HG02642 (cell line): ENCODE data around the gene SFSWAP.
A peak's percentile ranks its signal among the peaks of the same experiment; 100 is the strongest.
"Not testable (repeated sequence)": the region's sequence is repeated elsewhere in the genome, so short reads cannot be mapped to it uniquely, and the experiment has no call there.

ENCODE experiments used
- ATAC-seq: cut with Tn5 transposase; IDR thresholded peaks from one replicate; pipeline ENCODE4 v1.9.1; 2021; ENCODE audit warnings: mild to moderate bottlenecking; ENCODE audit not compliant: unreplicated experiment, poor library complexity

Gene SFSWAP

DNA sequence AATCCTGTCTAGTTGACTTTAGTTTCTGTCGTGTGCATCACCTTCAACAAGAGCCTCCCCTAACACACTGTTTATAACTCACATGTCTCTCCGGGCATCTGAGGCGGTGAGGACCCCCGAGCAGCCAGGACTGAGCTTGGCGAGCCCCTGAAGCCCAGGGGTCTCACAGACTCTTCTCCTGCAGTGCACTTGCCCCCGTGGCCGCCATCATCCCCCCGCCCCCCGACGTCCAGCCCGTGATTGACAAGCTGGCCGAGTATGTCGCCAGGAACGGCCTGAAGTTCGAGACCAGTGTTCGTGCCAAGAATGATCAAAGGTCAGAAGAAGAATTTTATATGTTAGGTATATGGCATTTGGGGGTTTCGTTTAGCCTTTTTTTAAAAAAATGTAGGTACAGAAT is 43.3 kb downstream of the SFSWAP start:
- ATAC-seq: no peak

DNA sequence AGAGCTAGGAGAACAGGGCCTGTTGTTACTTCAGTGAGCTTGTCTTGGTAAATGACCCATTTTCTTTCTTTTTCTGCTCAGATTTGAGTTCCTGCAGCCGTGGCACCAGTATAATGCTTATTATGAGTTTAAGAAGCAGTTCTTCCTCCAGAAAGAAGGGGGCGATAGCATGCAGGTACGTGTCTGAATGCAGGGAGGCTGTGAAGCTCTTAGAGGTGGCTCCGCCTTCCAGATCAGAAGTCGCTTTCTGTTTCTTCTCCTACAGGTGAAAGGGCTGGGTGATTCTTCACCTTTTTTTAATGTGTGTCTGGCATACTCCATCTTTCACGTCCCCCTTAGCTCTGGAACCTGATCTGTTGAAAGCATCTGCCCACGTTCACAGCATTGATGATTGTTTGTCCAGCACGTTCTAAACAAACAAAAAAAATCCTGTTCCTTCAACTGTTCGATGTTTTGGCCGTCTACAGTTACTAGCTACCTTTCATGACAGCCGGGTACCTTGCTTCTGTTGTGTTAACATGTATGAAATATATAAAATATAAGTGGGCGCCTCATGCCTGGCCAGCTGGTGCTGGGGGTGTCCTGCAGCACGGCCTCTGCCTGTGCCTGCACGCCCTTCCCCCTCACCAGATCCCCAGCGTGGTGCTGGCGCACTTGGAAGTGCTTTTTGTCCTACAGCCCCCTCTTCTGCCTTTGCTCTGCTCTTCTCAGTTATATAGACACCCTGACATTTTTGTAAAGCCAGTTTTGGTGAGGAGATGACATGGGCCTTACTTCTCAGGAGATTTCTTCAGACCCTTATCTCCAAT is 44.6 kb downstream of the SFSWAP start:
- no peak for ATAC-seq

DNA sequence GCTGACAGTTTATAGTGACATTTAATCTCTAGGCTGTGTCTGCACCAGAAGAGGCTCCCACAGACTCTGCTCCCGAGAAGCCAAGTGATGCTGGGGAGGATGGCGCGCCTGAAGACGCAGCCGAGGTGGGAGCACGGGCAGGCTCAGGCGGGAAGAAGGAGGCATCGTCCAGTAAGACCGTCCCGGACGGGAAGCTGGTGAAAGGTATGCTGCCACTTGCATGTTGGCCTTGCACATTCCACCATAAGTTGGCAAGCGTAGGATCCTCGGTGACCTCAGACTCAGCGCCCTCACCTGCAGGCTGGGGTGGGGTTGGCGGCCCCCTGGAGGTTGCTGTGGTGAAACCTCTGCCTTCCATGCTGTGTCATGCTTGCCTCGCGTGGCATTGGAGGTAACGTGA is 45.6 kb downstream of the SFSWAP start:
- ATAC-seq: no peak

DNA sequence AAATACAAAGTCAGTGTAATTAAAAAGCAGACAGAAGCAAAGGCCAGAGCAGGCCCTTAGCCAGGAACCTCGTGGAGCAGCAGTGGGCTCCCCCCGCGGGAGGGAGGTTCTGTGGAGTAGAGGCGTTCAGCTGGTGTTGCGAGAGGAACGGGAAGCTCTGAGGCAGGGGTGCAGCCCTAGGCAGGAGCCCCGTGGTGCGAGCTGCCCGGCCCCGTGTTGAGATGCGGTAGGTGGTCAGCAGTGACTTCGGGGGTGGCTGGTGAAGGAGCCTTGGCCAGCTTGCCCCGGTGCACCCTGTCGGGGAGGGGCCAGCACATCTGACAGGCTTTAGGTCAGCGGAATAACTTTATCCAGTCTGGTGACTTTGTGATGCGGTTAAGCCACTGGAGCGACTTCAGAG is 46.2 kb downstream of the SFSWAP start:
- ATAC-seq: no peak

DNA sequence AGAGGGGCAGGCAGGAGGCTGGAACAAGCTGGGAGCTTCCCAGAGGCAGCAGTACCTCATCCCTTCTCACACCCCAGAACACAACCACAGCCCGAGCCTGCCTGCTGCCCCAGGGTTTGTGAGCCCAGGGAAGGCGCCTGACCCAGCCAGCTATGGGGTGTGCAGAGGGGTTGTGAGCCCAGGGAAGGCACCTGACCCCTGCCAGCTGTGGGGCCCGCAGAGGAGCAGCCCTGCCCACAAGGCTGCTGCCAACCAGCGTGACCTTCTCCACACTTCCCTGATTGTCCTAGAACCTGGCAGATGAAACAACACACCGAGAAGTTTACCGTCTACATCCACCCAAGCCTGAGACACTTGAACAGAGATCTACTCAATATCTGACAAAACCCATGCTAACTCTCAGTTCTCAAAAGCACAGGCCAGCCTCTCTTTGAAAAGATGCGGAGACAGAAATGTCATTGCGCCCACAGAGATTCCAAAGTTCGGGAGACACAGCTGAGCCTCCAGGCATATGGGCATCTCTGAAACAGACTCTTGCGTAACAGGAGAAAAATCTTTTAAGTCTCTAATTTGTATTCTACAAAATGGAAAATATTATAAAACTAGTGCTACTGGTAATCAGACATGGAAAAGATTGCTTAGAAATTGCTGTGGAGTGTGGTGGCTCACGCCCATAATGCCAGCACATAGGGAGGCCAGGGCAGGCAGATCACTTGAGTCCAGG is 47.3 kb downstream of the SFSWAP start:
- ATAC-seq: no peak

DNA sequence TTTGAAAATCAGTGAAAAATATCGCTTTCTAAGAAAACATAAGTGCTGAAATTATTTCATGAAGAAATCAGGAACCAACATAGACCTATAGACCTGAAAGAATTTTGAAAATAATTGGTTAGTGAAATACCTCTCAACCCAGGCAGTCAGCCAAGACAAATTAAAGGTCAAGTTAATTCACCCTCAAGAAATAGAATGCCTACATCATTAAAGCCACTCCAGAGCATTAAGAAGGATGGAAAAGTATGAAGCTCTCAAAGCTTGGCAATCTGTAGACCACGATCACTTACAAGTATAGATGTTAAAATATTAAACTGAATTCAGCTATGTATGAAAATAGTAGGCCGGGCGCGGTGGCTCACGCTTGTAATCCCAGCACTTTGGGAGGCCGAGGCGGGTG is 48.3 kb downstream of the SFSWAP start:
- ATAC-seq: no peak

DNA sequence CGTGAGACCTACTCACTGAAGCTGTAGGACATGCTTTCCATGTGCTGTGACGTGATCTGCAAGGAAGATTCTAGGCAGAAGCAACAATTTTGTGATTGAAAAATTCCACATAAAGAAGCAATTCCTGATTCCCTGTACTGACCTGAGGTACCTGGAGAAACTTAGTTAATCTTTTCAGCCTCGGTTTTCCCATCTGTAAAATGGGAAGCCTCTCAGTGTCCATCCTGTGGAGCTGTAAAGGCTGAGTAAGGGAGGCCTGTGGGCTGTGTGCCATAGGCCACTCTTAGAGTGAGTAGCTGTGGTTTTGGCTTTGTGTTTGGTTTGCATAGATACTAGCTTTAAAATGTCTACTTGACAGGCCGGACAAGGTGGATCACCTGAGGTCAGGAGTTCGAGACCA is 50.7 kb downstream of the SFSWAP start:
- no peak for ATAC-seq

DNA sequence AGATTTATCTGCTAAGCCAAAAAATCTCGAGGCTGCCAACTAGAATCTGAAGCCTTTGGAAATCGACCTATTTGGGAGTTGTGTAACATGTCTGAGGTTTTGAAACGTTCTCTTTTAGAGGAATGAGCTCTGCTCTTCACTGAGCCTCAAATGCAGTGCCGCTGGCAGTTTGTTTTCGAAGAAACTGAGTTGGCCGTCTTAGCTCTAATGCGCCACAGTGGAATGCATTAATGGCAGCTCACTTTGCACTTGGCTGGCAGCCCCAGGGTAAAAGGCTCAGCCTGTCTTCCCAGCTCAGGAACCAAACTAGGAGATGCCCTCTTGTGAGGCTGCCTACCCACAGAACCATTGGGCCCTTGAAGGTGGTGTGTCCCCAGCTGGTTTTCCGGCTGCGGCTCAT is 53.8 kb downstream of the SFSWAP start:
- ATAC-seq: no peak

DNA sequence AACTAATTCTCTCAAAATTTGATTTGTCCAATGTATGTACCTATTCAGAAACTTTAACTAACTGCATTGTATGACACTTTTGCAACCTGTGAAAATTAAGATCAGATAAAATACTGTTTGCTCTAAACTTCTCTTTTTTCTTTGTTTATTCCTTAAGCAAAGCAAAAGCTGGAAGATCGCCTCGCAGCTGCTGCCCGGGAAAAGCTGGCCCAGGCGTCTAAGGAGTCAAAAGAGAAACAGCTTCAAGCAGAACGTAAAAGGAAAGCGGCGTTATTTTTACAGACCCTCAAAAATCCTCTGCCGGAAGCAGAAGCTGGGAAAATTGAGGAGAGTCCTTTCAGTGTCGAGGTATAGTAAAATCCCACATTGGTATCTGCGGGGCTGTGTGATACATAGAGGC is 55.1 kb downstream of the SFSWAP start:
- no peak for ATAC-seq

DNA sequence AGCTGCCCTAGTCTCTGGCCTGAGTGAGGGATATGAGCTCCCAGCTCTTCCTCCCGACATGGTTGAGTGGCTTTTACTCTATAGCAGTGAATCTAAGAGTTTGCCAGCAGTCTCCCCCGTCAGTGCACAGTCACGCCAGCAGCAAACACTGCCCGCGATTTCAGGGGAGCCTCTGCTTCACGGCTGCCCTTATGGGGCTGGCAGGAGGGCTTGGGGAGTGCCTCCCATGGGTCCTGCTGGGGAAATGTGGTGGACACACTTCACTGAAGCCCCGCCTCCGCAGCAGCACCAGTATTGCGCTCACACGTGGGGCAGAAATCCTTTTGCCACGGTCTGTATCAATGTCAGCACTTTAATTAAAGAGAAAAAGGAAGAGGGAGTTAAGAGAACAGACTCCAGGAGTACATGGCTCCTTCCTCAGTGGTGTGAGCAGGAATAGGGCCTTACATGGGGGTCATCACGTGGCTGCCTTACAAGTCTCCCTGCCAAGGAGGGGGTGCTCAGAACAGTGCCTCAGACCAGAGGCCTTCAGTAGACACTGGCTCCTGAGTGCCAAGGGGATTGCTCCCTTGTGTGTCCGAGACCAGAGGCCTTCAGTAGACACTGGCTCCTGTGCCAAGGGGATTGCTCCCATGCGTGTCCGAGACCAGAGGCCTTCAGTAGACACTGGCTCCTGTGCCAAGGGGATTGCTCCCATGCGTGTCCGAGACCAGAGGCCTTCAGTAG is 55.7 kb downstream of the SFSWAP start:
- no peak for ATAC-seq

DNA sequence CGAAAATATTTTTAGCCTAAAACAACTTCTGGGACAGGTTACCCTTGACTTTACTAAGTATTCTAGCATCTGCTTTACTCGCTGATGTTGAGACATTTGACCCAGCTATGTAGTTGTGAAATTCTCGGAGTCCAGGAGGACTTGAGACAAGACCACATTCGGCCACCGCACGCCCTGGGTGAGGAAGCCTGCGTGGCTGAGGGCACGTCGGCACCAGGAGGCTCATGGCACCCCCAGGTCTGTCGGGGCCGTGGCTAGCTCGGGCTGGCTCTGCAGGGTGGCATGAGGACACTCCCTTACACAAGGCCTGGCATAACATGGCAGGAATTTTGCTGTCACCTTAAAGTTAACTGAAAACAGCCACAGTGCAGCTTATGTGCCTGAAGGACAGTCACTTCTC is 59.2 kb downstream of the SFSWAP start:
- ATAC-seq: no peak

DNA sequence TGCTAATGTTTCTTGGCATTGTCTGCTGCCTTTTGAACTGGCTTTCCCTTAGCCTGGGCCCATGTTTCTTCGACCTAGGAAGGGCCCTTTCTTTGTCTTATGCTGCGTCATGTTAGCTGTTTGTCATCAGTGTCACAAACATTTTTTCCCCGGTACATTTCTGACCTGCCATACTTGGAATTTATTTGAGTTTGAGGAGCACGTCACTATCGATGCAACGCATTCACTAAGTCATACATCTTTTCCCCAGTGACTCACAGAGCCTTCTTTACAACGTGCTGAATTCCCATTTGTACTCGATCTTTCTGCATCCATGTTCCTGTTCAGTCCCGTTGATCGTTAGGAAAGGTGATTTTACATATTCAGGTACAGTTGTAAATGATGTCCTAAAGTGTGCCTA is 61.1 kb downstream of the SFSWAP start:
- ATAC-seq: no peak

DNA sequence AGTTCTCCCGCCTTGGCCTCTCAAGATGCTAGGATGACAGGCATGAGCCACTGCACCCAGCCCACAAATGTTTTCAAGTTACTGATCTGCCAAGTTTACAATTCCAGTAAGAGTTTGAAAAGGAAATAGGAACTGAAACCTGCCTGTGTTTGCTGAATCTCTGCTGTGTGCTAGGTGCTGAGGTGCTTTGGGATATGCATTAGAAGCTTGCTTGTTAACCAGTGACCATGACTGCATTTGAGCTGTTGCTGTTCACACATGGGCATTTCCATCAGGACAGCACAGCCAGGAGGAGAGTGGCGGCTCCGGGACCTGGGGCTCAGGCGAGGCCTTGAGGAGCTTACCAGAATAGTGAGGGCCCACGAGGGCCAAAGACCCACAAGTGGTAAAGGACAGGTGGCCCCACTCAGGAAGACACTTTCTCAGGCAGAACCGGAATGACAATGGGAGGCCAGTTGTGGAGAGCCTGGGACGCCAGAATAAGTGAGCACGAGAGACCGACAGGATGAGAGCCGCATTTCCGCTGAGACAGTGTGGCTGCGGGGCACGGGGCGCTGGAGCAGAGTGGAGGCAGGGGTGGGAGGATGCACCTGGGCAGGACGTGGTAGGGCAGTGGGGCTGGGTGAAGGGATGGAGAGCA is 62.8 kb downstream of the SFSWAP start:
- peak; percentile 74 for ATAC-seq

DNA sequence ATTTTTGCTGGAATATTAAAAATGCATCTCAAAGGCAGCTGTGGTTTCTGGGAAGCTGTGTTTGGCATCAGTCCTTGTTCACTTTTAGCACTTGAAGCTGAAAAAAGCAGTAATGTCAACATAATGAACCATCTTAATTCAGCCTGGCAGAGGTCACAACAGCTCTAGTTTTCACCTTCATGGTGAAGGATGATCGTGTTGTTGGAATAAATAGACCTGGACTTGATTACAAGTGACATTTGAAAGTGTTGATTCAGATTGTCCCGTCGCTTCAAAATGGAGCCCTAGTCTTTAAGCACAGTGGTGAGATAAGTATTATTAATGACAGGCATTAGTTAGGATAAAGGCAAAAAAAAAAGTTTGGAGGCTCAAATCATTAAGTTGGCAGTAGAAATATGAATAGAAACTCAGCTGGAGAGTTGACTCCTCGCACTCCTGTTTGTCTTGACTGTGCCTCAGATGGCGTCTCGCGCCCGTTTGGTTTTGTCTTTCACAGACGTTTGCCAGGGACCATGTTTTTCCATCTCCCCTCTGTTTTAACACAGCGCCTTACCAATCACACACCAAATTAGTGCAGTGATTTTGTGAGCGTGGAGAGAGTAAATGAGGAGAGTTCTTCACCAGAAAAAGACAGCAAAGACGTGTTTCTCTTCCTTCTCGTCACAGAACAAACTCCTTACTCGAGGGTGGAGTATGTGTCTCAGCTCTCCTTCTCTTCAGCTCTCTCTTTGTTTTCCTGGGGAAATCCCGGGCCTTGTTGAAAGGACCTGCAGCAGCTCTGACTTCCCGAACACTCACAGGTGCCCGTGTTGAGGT is 63.9 kb downstream of the SFSWAP start:
- ATAC-seq: no peak

DNA sequence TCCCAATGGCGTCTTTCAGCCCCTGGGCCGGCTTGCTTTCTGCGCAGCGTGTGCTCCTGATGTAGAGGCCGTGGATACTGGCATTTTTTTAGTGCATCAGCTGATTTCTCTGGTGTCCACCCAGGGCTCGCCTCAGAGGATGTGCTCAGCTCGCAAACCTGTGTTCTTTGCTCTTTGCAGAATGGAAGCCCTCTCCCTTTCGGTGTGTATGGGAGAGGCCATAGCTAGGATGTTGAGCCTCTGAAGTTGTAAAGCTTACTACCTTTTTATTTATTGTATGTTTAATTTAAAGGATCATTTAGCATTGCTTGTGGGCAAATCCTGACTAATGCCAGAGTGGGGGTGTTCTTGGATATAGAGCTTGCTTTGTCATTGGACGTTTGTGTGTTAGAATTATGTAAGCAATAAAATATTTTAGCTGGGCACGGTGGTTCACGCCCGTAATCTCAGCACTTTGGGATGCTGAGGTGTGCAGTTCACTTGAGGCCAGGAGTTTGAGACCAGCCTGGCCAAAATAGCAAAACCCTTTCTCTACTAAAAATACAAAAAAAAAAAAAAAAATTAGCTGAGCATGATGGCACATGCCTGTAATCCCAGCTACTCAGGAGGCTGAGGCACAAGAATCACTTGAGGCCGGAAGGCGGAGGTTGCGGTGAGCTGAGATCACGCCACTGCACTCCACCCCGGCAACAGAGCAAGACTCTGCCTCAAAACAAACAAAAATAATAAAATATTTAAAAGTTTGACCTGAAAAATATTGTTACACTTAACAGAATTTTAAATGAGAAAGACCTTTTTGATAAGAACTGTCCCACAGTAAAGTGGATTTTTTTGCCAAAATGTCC is 64.7 kb downstream of the SFSWAP start:
- no peak for ATAC-seq

DNA sequence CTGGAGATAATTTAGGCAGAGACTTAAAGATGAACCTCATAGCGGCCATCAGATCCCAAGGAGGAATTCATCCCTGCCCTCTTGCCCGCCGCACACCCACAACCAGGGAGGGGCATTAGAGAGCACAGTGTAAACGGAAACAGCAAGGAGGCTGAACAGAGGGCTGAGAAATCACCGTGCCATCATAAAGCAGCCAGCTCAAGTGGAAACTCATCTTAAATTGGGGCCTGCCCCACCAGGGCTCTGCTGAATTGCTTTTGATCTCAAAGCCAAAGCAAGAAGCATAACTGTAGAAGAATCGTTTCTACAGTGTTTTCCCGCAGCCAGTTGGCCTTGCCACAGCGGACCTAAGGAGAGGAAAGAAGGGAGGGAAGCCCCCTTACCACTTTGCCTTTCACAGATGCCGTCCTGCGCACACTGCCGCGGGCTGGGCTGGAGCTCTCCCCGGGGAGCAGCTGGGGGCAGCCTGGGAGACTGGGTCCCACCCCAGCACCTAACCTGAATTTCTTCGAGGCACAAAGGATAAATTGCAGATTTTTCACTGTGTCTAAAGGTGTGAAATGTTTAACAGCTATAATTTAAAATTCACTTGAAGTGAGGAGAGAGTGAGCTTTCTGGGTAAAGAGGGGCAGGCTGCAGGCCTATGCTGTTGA is 65.5 kb downstream of the SFSWAP start:
- ATAC-seq: peak; percentile 47

DNA sequence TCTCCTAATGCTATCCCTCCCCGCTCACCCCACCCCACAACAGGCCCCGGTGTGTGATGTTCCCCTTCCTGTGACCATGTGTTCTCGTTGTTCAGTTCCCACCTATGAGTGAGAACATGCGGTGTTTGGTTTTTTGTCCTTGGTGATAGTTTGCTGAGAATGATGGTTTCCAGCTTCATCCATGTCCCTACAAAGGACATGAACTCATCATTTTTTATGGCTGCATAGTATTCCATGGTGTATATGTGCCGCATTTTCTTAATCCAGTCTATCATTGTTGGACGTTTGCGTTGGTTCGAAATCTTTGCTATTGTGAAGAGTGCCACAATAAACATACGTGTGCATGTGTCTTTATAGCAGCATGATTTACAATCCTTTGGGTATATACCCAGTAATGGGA is 66.4 kb downstream of the SFSWAP start:
- ATAC-seq: not testable (repeated sequence)

DNA sequence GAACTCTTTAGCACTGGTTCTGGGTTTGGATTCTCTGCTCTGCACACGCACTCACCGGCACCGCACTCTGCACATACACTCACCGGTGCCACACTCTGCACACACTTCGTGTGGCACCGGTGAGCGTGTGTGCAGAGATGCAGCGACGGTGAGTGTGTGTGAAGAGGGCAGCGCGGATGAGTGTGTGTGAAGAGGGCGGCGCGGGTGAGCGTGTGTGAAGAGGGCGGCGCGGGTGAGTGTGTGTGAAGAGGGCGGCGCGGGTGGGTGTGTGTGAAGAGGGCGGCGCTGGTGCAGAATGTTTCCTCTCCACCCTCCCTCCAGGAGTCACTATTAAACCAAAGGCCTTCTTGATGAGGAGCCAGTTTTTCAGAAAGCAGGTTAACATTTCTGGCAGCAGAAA is 68.1 kb downstream of the SFSWAP start:
- no peak for ATAC-seq

DNA sequence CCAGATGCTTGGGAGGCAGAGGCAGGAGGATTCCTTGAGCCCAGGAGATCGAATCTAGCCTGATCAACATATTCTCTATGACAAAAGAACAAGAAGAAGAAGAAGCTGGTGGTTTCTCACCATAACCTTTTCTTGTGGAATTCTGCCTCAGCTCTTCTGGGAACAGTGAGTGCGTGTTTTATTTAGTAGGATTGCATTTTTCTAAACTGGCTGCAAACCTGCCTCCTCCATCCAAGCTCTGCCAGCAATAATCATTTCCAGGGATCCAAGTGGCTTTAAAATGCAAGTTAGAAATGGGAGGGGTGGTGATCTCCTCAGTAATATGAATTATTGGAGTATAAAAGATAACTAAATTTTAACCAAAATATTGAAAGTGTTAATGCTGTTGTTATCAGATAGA is 71.2 kb downstream of the SFSWAP start:
- ATAC-seq: no peak
